GM21447 (cell line): ENCODE data around the gene CTPS2.
A peak's percentile ranks its signal among the peaks of the same experiment; 100 is the strongest.
"Not testable (repeated sequence)": the region's sequence is repeated elsewhere in the genome, so short reads cannot be mapped to it uniquely, and the experiment has no call there.

ENCODE experiments used
- ATAC-seq: cut with Tn5 transposase; IDR thresholded peaks from one replicate; pipeline ENCODE4 v1.9.1; 2021; ENCODE audit not compliant: unreplicated experiment

Gene CTPS2

GRCh38 chrX:16712548-16713155 lies at the start of gene CTPS2:
Gene CTPS2, minus strand, starts transcription at chrX:16712669. Its CDS starts 9,767 bp downstream, at chrX:16702902.
- ATAC-seq: peak; percentile 79

- not testable (repeated sequence) for ATAC-seq
These were observed 49.0 kb upstream of the CTPS2 start for GRCh38 chrX:16761500-16761899.

GRCh38 chrX:16756724-16757123 lies 44.3 kb upstream of the CTPS2 start:
- ATAC-seq: no peak

GRCh38 chrX:16754019-16754418 lies 41.5 kb upstream of the CTPS2 start:
- ATAC-seq: no peak

- no peak for ATAC-seq
These were observed 37.7 kb upstream of the CTPS2 start for GRCh38 chrX:16750136-16750535.

GRCh38 chrX:16748425-16748824 lies 36.0 kb upstream of the CTPS2 start:
- ATAC-seq: no peak

GRCh38 chrX:16745659-16746058 lies 33.2 kb upstream of the CTPS2 start:
- no peak for ATAC-seq

- no peak for ATAC-seq
These were observed 32.6 kb upstream of the CTPS2 start for GRCh38 chrX:16745102-16745501.

- no peak for ATAC-seq
These were observed 31.3 kb upstream of the CTPS2 start for GRCh38 chrX:16743604-16744325.

- no peak for ATAC-seq
These were observed 27.1 kb upstream of the CTPS2 start for GRCh38 chrX:16739574-16739973.

GRCh38 chrX:16737024-16737423 lies 24.6 kb upstream of the CTPS2 start:
- no peak for ATAC-seq

- ATAC-seq: no peak
These were observed 20.5 kb upstream of the CTPS2 start for GRCh38 chrX:16733013-16733412.

GRCh38 chrX:16730450-16730849 lies 18.0 kb upstream of the CTPS2 start:
- ATAC-seq: no peak

GRCh38 chrX:16727637-16728036 lies 15.2 kb upstream of the CTPS2 start:
- no peak for ATAC-seq

GRCh38 chrX:16726347-16726988 lies 14.0 kb upstream of the CTPS2 start:
- ATAC-seq: peak; percentile 85

GRCh38 chrX:16725072-16725471 lies 12.6 kb upstream of the CTPS2 start:
- no peak for ATAC-seq

- ATAC-seq: no peak
These were observed 10.0 kb upstream of the CTPS2 start for GRCh38 chrX:16722481-16722880.

GRCh38 chrX:16719334-16720084 lies 7.0 kb upstream of the CTPS2 start, which contains the start of gene SYAP1:
Gene SYAP1, plus strand, starts transcription at chrX:16719612. Its CDS starts 113 bp downstream, at chrX:16719725.
- peak; percentile 98 for ATAC-seq

- ATAC-seq: peak; percentile 48
These were observed 6.4 kb upstream of the CTPS2 start for GRCh38 chrX:16718824-16719333.

- ATAC-seq: not testable (repeated sequence)
These were observed 4.0 kb upstream of the CTPS2 start for GRCh38 chrX:16716451-16716850.

- not testable (repeated sequence) for ATAC-seq
These were observed 3.2 kb upstream of the CTPS2 start for GRCh38 chrX:16715638-16716037.
